DMS114 treated with DMSO at 0.1 percent for 48 hours (cell line): ENCODE measurements around the gene LAMA3.

Source experiments
- DNase-seq: peaks from one replicate; lab custom pipeline; 2025; ENCODE audit not compliant: unreplicated experiment; lab: John Stamatoyannopoulos, UW

LAMA3 gene

GRCh38 chr18:23966909-23967308 lies 277.7 kb downstream of the LAMA3 start:
- DNase-seq, result no peak

- no peak for DNase-seq
Observed at GRCh38 chr18:23967321-23968089, 278.3 kb downstream of the LAMA3 start.

- DNase-seq, result no peak
Observed at GRCh38 chr18:23968638-23969604, 279.7 kb downstream of the LAMA3 start.

GRCh38 chr18:23969664-23970063 lies 280.4 kb downstream of the LAMA3 start:
- DNase-seq, result no peak

DNA sequence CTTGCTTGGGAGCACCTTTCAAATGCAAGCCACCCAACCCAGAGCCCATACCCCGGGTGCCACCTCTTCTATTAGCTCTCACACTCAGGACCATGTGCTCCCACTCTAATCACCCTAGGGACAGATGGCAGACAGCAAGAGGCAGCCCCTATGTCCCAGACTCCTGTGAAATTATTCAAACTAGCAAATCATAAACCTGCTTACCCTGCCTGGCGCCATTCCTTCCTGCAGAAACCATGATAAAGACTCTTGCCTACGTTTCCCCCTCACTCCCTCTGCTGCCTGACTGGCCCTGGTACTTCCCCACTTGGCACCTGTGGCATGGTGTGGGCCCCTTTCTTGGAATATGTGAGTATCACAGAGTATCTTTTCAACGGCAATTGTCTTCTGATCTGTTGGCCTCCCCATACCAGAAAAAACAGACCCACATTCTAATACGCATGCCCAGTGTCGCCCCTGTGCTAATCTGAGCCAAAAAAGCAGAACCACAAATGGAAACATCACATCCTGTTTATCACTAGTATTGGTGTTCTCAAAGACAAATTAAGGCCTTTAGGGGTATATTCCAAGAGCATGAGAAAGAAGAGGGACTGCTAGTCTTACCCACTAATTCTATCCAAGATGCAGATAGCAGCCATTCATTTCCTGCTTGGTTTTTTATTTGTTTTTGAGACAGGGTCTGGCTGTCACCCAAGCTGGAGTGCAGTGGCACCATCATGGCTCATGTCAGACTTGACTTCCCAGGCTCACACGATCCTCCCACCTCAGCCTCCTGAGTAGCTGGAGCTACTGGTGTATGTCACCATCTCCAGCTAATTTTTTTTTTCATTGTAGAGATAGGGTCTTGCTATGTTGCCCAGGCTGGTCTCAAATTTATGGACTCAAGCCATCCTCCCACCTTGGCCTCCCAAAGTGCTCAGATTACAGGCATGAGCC lies 281.2 kb downstream of the LAMA3 start:
- no peak for DNase-seq

DNA sequence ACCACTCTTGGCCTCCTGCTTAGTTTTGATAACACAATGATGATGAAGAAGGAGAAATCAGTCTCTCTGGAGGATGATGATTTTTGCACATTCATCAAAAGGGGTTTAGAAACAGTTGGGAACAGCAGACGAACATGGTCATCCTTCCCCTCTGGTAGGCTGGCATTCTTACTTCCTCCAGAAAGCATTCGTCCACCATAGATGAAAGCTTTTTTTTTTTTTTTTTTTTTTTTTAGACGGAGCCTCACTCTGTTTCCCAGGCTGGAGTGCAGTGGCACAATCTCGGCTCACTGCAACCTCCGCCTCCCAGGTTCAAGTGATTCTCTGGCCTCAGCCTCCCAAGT lies 281.8 kb downstream of the LAMA3 start:
- DNase-seq, result no peak

DNA sequence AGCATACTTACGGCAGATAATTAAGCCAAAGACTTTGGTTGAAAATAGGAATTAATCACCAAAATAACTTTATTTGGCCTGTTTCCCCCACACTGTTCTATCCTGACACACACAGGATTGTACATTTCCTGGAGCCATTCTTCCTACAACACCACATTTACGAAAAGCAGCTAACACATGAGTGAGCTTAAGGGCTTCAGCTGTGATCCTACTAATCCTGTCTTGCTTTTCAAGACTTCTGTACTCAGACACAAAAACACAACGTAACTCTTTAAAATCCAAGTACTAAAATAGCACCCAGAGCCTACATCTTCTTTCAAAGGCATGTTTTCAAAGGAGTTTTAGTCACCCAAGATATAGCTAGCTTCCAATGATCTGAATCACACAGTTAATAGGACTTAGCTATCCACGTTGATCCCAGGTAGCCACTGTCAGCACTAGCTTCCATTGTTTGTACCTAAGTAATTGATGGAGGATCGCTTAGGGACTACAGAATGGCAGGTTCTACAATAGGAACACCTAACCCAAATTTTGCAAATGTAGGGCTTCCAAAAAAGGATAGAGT lies 282.5 kb downstream of the LAMA3 start:
- DNase-seq, result no peak

DNA sequence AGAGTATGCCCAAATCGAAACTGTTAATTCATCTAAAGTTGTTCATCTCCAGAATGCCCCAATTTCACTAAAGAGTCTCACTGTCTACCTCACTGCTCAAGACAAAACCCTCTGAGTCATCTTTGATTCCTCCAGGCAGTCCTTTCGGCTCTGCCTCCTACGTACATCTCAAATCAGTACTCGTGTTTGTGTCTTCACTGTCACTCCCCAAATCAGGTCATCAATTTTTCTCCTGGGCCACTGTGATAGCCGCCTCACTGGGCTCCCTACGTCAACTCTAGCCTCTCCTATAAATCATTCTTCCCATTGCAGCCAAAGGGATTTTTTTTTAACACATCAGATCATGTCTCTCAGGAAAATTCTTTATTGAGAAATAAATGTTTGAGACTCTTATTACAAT lies 283.2 kb downstream of the LAMA3 start:
- no peak for DNase-seq

GRCh38 chr18:23977103-23977502 lies 287.9 kb downstream of the LAMA3 start:
- no peak for DNase-seq

GRCh38 chr18:23977719-23978483 lies 288.6 kb downstream of the LAMA3 start:
- no peak for DNase-seq

GRCh38 chr18:23981369-23981980 lies 292.2 kb downstream of the LAMA3 start:
- DNase-seq, result no peak

DNA sequence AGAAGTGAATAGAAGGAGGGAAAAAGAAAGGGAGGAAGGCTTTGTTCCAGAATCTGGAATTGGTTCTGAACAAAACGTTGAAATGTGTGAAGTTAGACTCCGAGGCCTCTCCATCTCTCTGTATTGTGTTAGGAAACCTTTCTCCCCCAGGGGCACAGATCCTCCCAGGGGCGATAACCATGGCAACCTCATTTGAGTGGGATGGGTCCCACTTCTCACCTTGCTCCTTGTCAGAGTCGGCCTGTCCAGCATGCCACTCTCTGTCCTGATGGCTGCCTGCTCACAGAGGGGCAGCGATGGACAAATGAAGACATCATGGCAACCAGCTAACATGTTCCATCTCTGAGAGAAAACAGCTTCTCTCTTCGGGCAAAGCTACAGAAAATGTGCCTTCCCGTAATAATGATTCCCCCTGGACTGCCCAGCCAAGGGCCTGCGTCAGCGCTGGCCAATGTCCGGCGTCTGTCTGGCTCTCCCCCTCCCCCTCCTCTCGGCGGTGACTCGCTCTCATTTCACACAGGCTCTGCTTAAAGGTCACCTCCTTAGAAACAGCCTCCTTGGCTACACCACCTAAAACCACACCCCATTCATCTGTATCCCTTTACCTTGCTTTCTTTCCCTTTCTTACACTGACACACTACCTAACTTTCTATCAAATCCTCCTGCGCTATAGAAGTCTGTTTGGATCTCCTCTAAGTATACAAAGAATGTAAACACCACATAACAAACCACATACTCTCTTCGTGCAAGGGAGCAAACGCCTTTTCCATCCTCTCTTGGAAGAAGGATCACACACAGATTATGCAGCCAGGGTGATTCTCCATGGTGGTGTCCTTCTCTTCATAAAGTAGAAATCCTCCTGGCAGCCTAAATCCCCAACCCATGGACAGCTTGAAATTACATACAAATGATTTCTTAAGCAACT lies 293.2 kb downstream of the LAMA3 start:
- DNase-seq, result no peak

GRCh38 chr18:23983112-23983511 lies 293.9 kb downstream of the LAMA3 start:
- DNase-seq, result no peak

DNA sequence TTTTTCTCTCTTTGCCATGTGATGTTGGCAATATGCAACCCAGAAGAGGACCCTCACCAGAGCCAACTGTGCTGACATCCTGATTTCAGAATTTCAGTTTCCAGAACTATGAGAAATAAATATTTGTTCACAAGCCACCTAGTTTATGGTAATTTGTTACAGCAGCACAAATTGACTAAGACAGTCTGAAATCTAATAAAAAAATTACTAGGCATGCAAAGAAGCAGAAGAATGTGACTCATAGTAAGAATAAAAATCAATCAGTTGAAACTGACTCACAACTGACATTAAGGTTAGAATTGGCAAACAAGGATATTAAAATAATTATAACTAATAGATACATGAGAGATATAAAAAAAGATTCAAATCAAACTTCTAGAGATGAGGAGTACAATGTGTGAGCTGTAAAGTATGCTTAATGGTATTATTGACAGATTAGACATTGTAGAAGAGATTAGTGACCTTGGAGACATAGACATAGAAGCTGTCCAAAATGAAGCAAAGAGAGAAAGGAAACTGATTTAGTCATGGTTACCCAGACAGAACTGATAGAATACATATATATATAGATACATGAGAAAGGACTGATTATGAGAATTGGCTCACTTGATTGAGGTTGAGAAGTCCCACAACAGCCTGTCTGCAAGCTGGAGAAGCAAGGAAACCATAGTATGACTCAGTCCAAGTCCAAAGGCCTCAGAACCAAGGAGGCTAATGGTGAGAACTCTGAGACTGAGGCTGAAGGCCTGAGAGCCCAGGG lies 297.5 kb downstream of the LAMA3 start:
- DNase-seq, result no peak

DNA sequence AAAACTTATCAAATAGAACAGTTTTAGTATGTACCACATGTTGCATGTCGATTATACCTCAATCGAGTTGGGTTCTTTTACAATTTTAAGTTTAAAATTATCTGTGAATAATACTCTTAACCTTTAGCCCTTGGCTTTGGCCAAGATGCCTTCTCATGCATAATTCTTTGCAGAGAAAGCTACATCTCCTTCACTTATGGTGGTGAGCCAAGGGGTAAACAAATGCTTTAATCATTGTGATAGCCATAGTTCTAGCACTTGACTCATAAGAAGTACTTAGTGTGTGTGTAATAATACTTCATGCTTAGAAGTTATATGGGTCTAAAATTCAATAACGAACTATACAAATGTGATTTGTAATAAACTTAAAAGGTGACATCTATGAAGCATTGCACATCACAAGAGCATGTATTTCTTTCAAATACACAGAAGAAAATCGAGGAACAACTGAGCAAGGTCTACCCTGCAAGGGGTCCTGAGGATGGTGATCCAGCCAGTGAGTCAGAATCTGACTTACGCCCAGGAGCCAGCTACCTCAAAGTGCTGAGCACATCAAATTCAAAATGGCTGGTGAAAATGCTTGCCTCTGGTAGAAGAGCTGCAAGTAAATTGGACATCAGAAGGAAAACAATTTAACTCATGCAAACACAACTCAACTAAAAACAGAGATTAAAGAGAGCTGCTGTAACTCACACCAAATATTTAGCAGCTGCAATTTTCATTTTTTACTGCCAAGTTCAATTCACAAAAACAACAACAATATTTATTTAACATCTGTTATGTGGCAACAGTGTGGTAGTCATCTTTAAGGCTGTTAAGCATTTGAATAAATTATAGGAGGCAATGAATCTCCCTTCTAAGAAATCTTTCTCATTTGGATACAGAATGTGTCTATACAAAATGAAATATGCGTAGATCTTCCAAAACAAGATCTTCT lies 301.5 kb downstream of the LAMA3 start:
- DNase-seq, result no peak

DNA sequence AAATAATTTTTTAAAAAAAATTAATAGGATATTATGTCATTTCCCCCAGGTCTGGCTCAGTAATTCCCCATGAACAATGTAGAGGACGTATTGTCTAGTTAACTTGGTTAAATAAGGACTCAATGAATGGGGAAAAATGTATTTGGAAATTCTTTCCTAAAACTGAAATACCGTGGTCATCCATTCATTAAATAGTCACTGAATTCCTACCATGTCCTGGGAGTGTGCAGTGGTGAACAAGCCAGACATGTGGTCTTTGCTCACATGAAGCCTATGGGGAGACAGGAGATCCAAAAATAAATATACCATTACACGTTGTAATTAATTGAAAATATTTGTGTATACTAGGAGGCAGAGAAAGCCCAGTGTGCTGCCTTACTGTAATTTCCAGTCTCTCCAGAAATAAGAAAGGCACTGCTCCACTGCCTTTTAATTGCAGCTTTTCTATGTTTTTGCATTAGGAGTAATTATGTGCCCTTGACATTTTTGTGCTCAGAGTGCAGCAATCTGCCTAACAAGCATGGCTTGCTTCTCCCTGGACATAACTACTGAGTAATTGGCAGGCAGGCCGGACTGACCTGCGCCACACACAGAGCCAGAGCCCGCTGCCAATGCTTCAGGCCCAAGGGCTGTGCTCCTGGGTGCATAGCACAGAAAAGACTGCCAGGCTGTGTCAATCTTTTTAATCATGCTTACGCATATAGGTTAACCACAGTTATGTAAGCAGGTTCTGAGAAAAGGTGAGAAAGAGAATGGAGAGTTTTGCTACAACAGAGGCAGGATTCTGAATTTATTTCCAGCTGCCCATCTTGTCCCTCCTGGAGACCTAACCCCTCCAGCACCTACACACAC lies 303.1 kb downstream of the LAMA3 start:
- DNase-seq, result no peak
